SK-N-SH treated with all-trans-retinoic acid at 6 μM for 48 hours (cell line): ENCODE results near the gene SEMA3D.

Experiments
- ARNTL ChIP-seq: fragments of 450-650 bp; formaldehyde crosslinking; IDR thresholded peaks from 2 replicates; pipeline ENCODE4 v1.5.0; 2020; ENCODE audit warnings: low read depth, mild to moderate bottlenecking, moderate library complexity, borderline replicate concordance
- BACH2 ChIP-seq: fragments of 250-450 bp; sonication (Bioruptor Pico); IDR thresholded peaks from 2 replicates; pipeline ENCODE4 v1.9.0; 2021; ENCODE audit warnings: mild to moderate bottlenecking, borderline replicate concordance
- CSDC2 ChIP-seq: fragments of 250-450 bp; sonication (Bioruptor Pico); IDR thresholded peaks from 2 replicates; pipeline ENCODE4 v1.5.0; 2020; ENCODE audit warnings: mild to moderate bottlenecking, moderate library complexity
- ESRRG ChIP-seq: fragments of 250-450 bp; sonication (Bioruptor Pico); IDR thresholded peaks from 2 replicates; pipeline ENCODE4 v1.6.1; 2021; ENCODE audit warnings: mild to moderate bottlenecking
- RARB ChIP-seq: fragments of 250-450 bp; sonication (Bioruptor Pico); IDR thresholded peaks from 2 replicates; pipeline ENCODE4 v1.8.0; 2021; ENCODE audit warnings: mild to moderate bottlenecking, moderate library complexity
- TCF4 ChIP-seq: fragments of 250-450 bp; sonication (Bioruptor Pico); IDR thresholded peaks from 2 replicates; pipeline ENCODE4 v1.8.0; 2021; ENCODE audit warnings: mild to moderate bottlenecking, moderate library complexity, borderline replicate concordance
- ZFP30 ChIP-seq: fragments of 450-650 bp; formaldehyde crosslinking; IDR thresholded peaks from 2 replicates; pipeline ENCODE4 v1.5.0; 2022; ENCODE audit warnings: mild to moderate bottlenecking, moderate library complexity
- ZNF565 ChIP-seq: fragments of 450-650 bp; formaldehyde crosslinking; conservative IDR thresholded peaks from 2 replicates; pipeline ENCODE4 v1.5.0; 2020; ENCODE audit warnings: low read depth, mild to moderate bottlenecking, moderate library complexity
- ZNF8 ChIP-seq: fragments of 450-650 bp; formaldehyde crosslinking; IDR thresholded peaks from 2 replicates; pipeline ENCODE4 v1.5.0; 2020; ENCODE audit warnings: mild to moderate bottlenecking, moderate library complexity
- TF ChIP-seq, protein P1 (sequence below): fragments of 250-450 bp; sonication (Bioruptor Pico); IDR thresholded peaks from 2 replicates; pipeline ENCODE4 v1.8.0; 2021; ENCODE audit warnings: low read depth, mild to moderate bottlenecking, moderate library complexity, borderline replicate concordance
- TF ChIP-seq, protein P2 (sequence below): fragments of 250-450 bp; sonication (Bioruptor Pico); IDR thresholded peaks from 2 replicates; pipeline ENCODE4 v1.5.1; 2020; ENCODE audit warnings: low read depth, mild to moderate bottlenecking, moderate library complexity
- TF ChIP-seq, protein P3 (sequence below): fragments of 250-450 bp; sonication (Bioruptor Pico); IDR thresholded peaks from 2 replicates; pipeline ENCODE4 v1.8.0; 2020; ENCODE audit warnings: mild to moderate bottlenecking, moderate library complexity, borderline replicate concordance

DNA sequence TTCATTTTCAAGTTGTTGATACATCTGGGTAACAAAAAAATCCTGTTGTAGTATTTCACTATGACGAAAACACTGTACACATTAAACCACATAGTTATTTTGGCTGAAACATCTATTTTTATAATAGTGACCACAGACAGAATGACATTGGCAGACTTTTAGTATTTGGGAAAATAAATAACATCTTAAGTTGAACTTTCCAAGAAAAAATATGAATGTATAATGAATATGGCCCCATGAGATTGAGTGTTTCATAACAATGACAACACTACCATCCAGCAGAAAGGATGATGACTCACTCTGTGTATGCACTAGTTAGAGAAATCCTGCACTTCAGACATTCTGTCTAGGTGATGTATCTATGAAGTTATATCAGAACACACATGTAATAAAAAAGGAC, 118.1 kb downstream of the SEMA3D start:
- TF ChIP-seq, protein P1, sequence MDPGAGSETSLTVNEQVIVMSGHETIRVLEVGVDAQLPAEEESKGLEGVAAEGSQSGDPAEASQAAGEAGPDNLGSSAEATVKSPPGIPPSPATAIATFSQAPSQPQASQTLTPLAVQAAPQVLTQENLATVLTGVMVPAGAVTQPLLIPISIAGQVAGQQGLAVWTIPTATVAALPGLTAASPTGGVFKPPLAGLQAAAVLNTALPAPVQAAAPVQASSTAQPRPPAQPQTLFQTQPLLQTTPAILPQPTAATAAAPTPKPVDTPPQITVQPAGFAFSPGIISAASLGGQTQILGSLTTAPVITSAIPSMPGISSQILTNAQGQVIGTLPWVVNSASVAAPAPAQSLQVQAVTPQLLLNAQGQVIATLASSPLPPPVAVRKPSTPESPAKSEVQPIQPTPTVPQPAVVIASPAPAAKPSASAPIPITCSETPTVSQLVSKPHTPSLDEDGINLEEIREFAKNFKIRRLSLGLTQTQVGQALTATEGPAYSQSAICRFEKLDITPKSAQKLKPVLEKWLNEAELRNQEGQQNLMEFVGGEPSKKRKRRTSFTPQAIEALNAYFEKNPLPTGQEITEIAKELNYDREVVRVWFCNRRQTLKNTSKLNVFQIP: no peak
- TF ChIP-seq, protein P2, sequence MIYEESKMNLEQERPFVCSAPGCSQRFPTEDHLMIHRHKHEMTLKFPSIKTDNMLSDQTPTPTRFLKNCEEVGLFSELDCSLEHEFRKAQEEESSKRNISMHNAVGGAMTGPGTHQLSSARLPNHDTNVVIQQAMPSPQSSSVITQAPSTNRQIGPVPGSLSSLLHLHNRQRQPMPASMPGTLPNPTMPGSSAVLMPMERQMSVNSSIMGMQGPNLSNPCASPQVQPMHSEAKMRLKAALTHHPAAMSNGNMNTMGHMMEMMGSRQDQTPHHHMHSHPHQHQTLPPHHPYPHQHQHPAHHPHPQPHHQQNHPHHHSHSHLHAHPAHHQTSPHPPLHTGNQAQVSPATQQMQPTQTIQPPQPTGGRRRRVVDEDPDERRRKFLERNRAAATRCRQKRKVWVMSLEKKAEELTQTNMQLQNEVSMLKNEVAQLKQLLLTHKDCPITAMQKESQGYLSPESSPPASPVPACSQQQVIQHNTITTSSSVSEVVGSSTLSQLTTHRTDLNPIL (CRISPR knock-in tag): no peak
- TF ChIP-seq BACH2 (CRISPR knock-in tag) (no peak), TCF4 (CRISPR knock-in tag) (no peak), ESRRG (CRISPR knock-in tag) (no peak), ZNF565 (CRISPR knock-in tag) (no peak), ZNF8 (no peak), ZFP30 (CRISPR knock-in tag) (no peak), RARB (no peak), ARNTL (CRISPR knock-in tag) (no peak), CSDC2 (no peak)
- TF ChIP-seq, protein P3, sequence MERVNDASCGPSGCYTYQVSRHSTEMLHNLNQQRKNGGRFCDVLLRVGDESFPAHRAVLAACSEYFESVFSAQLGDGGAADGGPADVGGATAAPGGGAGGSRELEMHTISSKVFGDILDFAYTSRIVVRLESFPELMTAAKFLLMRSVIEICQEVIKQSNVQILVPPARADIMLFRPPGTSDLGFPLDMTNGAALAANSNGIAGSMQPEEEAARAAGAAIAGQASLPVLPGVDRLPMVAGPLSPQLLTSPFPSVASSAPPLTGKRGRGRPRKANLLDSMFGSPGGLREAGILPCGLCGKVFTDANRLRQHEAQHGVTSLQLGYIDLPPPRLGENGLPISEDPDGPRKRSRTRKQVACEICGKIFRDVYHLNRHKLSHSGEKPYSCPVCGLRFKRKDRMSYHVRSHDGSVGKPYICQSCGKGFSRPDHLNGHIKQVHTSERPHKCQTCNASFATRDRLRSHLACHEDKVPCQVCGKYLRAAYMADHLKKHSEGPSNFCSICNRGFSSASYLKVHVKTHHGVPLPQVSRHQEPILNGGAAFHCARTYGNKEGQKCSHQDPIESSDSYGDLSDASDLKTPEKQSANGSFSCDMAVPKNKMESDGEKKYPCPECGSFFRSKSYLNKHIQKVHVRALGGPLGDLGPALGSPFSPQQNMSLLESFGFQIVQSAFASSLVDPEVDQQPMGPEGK (CRISPR knock-in tag): no peak
